ENCODE results near the gene OTUD5.

- TF ChIP-seq, protein P1, sequence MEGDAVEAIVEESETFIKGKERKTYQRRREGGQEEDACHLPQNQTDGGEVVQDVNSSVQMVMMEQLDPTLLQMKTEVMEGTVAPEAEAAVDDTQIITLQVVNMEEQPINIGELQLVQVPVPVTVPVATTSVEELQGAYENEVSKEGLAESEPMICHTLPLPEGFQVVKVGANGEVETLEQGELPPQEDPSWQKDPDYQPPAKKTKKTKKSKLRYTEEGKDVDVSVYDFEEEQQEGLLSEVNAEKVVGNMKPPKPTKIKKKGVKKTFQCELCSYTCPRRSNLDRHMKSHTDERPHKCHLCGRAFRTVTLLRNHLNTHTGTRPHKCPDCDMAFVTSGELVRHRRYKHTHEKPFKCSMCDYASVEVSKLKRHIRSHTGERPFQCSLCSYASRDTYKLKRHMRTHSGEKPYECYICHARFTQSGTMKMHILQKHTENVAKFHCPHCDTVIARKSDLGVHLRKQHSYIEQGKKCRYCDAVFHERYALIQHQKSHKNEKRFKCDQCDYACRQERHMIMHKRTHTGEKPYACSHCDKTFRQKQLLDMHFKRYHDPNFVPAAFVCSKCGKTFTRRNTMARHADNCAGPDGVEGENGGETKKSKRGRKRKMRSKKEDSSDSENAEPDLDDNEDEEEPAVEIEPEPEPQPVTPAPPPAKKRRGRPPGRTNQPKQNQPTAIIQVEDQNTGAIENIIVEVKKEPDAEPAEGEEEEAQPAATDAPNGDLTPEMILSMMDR (IDR thresholded peaks at IDR 0.05) = no peak
- TF ChIP-seq RCOR1 (IDR thresholded peaks at IDR 0.05; ENCODE audit: low read depth, low read length) = no peak
- no peak for TF ChIP-seq MAFK (IDR thresholded peaks at IDR 0.05; ENCODE audit: partially characterized antibody)
- TF ChIP-seq, protein P2, sequence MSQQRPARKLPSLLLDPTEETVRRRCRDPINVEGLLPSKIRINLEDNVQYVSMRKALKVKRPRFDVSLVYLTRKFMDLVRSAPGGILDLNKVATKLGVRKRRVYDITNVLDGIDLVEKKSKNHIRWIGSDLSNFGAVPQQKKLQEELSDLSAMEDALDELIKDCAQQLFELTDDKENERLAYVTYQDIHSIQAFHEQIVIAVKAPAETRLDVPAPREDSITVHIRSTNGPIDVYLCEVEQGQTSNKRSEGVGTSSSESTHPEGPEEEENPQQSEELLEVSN (IDR thresholded peaks at IDR 0.05; ENCODE audit: borderline replicate concordance, low read depth) = no peak
- no peak for TF ChIP-seq POLR2A (IDR thresholded peaks at IDR 0.05; ENCODE audit: low read length)
- TF ChIP-seq, protein P3, sequence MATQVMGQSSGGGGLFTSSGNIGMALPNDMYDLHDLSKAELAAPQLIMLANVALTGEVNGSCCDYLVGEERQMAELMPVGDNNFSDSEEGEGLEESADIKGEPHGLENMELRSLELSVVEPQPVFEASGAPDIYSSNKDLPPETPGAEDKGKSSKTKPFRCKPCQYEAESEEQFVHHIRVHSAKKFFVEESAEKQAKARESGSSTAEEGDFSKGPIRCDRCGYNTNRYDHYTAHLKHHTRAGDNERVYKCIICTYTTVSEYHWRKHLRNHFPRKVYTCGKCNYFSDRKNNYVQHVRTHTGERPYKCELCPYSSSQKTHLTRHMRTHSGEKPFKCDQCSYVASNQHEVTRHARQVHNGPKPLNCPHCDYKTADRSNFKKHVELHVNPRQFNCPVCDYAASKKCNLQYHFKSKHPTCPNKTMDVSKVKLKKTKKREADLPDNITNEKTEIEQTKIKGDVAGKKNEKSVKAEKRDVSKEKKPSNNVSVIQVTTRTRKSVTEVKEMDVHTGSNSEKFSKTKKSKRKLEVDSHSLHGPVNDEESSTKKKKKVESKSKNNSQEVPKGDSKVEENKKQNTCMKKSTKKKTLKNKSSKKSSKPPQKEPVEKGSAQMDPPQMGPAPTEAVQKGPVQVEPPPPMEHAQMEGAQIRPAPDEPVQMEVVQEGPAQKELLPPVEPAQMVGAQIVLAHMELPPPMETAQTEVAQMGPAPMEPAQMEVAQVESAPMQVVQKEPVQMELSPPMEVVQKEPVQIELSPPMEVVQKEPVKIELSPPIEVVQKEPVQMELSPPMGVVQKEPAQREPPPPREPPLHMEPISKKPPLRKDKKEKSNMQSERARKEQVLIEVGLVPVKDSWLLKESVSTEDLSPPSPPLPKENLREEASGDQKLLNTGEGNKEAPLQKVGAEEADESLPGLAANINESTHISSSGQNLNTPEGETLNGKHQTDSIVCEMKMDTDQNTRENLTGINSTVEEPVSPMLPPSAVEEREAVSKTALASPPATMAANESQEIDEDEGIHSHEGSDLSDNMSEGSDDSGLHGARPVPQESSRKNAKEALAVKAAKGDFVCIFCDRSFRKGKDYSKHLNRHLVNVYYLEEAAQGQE (IDR thresholded peaks at IDR 0.05) = no peak
- TF ChIP-seq RAD21 (conservative IDR thresholded peaks at IDR 0.05 in 1 of 2, IDR thresholded peaks at IDR 0.05 in 1 of 2) = no peak
- TF ChIP-seq, protein P4, sequence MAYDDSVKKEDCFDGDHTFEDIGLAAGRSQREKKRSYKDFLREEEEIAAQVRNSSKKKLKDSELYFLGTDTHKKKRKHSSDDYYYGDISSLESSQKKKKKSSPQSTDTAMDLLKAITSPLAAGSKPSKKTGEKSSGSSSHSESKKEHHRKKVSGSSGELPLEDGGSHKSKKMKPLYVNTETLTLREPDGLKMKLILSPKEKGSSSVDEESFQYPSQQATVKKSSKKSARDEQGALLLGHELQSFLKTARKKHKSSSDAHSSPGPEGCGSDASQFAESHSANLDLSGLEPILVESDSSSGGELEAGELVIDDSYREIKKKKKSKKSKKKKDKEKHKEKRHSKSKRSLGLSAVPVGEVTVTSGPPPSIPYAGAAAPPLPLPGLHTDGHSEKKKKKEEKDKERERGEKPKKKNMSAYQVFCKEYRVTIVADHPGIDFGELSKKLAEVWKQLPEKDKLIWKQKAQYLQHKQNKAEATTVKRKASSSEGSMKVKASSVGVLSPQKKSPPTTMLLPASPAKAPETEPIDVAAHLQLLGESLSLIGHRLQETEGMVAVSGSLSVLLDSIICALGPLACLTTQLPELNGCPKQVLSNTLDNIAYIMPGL (CRISPR knock-in tag; IDR thresholded peaks at IDR 0.05; ENCODE audit: borderline replicate concordance) = no peak
- TF ChIP-seq EP300 (IDR thresholded peaks at IDR 0.05) = no peak
- no peak for TF ChIP-seq RNF2 (IDR thresholded peaks at IDR 0.05; ENCODE audit: borderline replicate concordance, low read depth)
- TF ChIP-seq ZNF302 (CRISPR knock-in tag; IDR thresholded peaks at IDR 0.05) = no peak
- no peak for TF ChIP-seq TP53 (CRISPR knock-in tag; IDR thresholded peaks at IDR 0.05)
- TF ChIP-seq, protein P5, sequence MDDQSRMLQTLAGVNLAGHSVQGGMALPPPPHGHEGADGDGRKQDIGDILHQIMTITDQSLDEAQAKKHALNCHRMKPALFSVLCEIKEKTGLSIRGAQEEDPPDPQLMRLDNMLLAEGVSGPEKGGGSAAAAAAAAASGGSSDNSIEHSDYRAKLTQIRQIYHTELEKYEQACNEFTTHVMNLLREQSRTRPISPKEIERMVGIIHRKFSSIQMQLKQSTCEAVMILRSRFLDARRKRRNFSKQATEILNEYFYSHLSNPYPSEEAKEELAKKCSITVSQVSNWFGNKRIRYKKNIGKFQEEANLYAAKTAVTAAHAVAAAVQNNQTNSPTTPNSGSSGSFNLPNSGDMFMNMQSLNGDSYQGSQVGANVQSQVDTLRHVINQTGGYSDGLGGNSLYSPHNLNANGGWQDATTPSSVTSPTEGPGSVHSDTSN (IDR thresholded peaks at IDR 0.05) = no peak
These were observed 4.2 kb upstream of the OTUD5 start for GRCh38 chrX:48961585-48962091.

Measured in A549 (cell line).